IPS DF 6.9 (cell line): ENCODE measurements around the gene KIRREL3.

Experiments used
- DNase-seq: peaks from one replicate; pipeline ENCODE4 v3.0.0-alpha.2; 2013; ENCODE audit warnings: low read depth, low spot score
- H3K27ac ChIP-seq: one replicate; pipeline ENCODE4 v1.5.1; 2013; ENCODE audit warnings: low read length, control low read depth
- H3K27me3 ChIP-seq: 2 replicates; pipeline ENCODE4 v1.6.1; 2013; ENCODE audit warnings: mild to moderate bottlenecking, low read length; ENCODE audit not compliant: control insufficient read depth, insufficient read depth
- H3K36me3 ChIP-seq: 2 replicates; pipeline ENCODE4 v1.6.1; 2013; ENCODE audit warnings: low read length; ENCODE audit not compliant: control insufficient read depth, insufficient read depth
- H3K4me1 ChIP-seq: 2 replicates; pipeline ENCODE4 v1.6.1; 2013; ENCODE audit warnings: low read length; ENCODE audit not compliant: control insufficient read depth, insufficient read depth
- H3K4me3 ChIP-seq: 2 replicates; pipeline ENCODE4 v1.5.1; 2013; ENCODE audit warnings: mild to moderate bottlenecking, low read length
- H3K9me3 ChIP-seq: 2 replicates; pipeline ENCODE4 v1.6.1; 2013; ENCODE audit warnings: low read length, inconsistent platforms; ENCODE audit not compliant: control insufficient read depth, insufficient read depth
- WGBS: extraction: QIAGEN DNeasy Blood & Tissue Kit; methylation state at CpG from one replicate; pipeline ENCODE4 v1.1.7; 2013; ENCODE audit warnings: mixed read lengths, missing lambda C conversion rate; ENCODE audit not compliant: insufficient read length, insufficient coverage; 5-methylcytosine and 5-hydroxymethylcytosine counted together

KIRREL3 gene

GRCh38 chr11:126646701-126647557, 353.6 kb downstream of the KIRREL3 start:
- H3K4me1 ChIP-seq = no peaks in the 10 kb centered on the region
- no peak overlapping the region for H3K4me3 ChIP-seq
- no peak for DNase-seq
- H3K27ac ChIP-seq = no peak overlapping the region
- no peaks in the 10 kb centered on the region for H3K36me3 ChIP-seq
- no CpG with 5 or more reads among the region's 10 CpGs for WGBS
- H3K27me3 ChIP-seq = no peaks in the 10 kb centered on the region
- no peaks in the 10 kb centered on the region for H3K9me3 ChIP-seq

- H3K4me1 ChIP-seq = no peaks in the 10 kb centered on the region
- H3K9me3 ChIP-seq = no peaks in the 10 kb centered on the region
- WGBS = no CpG with 5 or more reads among the region's 7 CpGs
- H3K27ac ChIP-seq = no peak overlapping the region
- H3K4me3 ChIP-seq = no peak overlapping the region
- no peak for DNase-seq
- H3K27me3 ChIP-seq = no peaks in the 10 kb centered on the region
- no peaks in the 10 kb centered on the region for H3K36me3 ChIP-seq
Observed at GRCh38 chr11:126645186-126645585, 355.4 kb downstream of the KIRREL3 start.

- WGBS = no CpG with 5 or more reads among the region's 12 CpGs
- no peaks in the 10 kb centered on the region for H3K9me3 ChIP-seq
- no peaks in the 10 kb centered on the region for H3K27me3 ChIP-seq
- H3K36me3 ChIP-seq = no peaks in the 10 kb centered on the region
- peaks cover 4% of the 10 kb centered on the region; the same call in 1 of the 2 replicates for H3K4me1 ChIP-seq
- no peak overlapping the region for H3K27ac ChIP-seq
- H3K4me3 ChIP-seq = no peak overlapping the region
- no peak for DNase-seq
Observed at GRCh38 chr11:126640186-126640585, 360.4 kb downstream of the KIRREL3 start.

- Histone ChIP-seq H3K27me3 (no peaks in the 10 kb centered on the region), H3K36me3 (no peaks in the 10 kb centered on the region), H3K4me1 (peaks cover 4% of the 10 kb centered on the region; the same call in 1 of the 2 replicates), H3K9me3 (no peaks in the 10 kb centered on the region), H3K27ac (no peak overlapping the region), H3K4me3 (no peak overlapping the region)
- DNase-seq = no peak
- WGBS = no CpG with 5 or more reads among the region's 3 CpGs
Observed at GRCh38 chr11:126639692-126640091, 360.9 kb downstream of the KIRREL3 start.

GRCh38 chr11:126638648-126639047, 361.9 kb downstream of the KIRREL3 start:
- H3K4me3 ChIP-seq = no peak overlapping the region
- no peaks in the 10 kb centered on the region for H3K36me3 ChIP-seq
- H3K27ac ChIP-seq = no peak overlapping the region
- H3K4me1 ChIP-seq = peaks cover 6% of the 10 kb centered on the region
- no peaks in the 10 kb centered on the region for H3K9me3 ChIP-seq
- DNase-seq = no peak
- no CpG with 5 or more reads among the region's 5 CpGs for WGBS
- no peaks in the 10 kb centered on the region for H3K27me3 ChIP-seq

- no peak overlapping the region for H3K27ac ChIP-seq
- H3K9me3 ChIP-seq = no peaks in the 10 kb centered on the region
- no peak for DNase-seq
- no peaks in the 10 kb centered on the region for H3K27me3 ChIP-seq
- H3K4me1 ChIP-seq = peaks cover 6% of the 10 kb centered on the region
- no CpG with 5 or more reads among the region's 2 CpGs for WGBS
- no peaks in the 10 kb centered on the region for H3K36me3 ChIP-seq
- no peak overlapping the region for H3K4me3 ChIP-seq
Observed at GRCh38 chr11:126637795-126638175, 362.8 kb downstream of the KIRREL3 start.

GRCh38 chr11:126636911-126637794, 363.4 kb downstream of the KIRREL3 start:
- Histone ChIP-seq H3K4me3 (no peak overlapping the region), H3K27me3 (no peaks in the 10 kb centered on the region), H3K27ac (no peak overlapping the region), H3K9me3 (no peaks in the 10 kb centered on the region), H3K36me3 (no peaks in the 10 kb centered on the region), H3K4me1 (peaks cover 6% of the 10 kb centered on the region)
- no CpG with 5 or more reads among the region's 5 CpGs for WGBS
- DNase-seq = no peak

- no peaks in the 10 kb centered on the region for H3K27me3 ChIP-seq
- WGBS = no CpG with 5 or more reads among the region's 3 CpGs
- H3K36me3 ChIP-seq = no peaks in the 10 kb centered on the region
- DNase-seq = no peak
- H3K9me3 ChIP-seq = no peaks in the 10 kb centered on the region
- H3K27ac ChIP-seq = no peak overlapping the region
- H3K4me1 ChIP-seq = peaks cover 8% of the 10 kb centered on the region
- H3K4me3 ChIP-seq = no peak overlapping the region
Observed at GRCh38 chr11:126635511-126635910, 365.1 kb downstream of the KIRREL3 start.

GRCh38 chr11:126634963-126635362, 365.6 kb downstream of the KIRREL3 start:
- Histone ChIP-seq H3K4me3 (no peak overlapping the region), H3K9me3 (no peaks in the 10 kb centered on the region), H3K27ac (no peak overlapping the region), H3K27me3 (no peaks in the 10 kb centered on the region), H3K36me3 (no peaks in the 10 kb centered on the region), H3K4me1 (peaks cover 8% of the 10 kb centered on the region)
- no peak for DNase-seq
- no CpG with 5 or more reads among the region's 2 CpGs for WGBS

- Histone ChIP-seq H3K27ac (no peak overlapping the region), H3K9me3 (no peaks in the 10 kb centered on the region), H3K4me1 (peaks cover 9% of the 10 kb centered on the region), H3K27me3 (no peaks in the 10 kb centered on the region), H3K4me3 (no peak overlapping the region), H3K36me3 (no peaks in the 10 kb centered on the region)
- no peak for DNase-seq
- no CpG with 5 or more reads among the region's 3 CpGs for WGBS
Observed at GRCh38 chr11:126633330-126633729, 367.2 kb downstream of the KIRREL3 start.
